ENCODE measurements around the gene ARID1B. TPM values are rescaled to one million over a fixed set of nuclear protein-coding genes. Genes with fewer than 3 reads are reported as not detected.

Gene ARID1B
- total RNA-seq, 1 experiment from 2014 or later: 60.3 TPM

DNA sequence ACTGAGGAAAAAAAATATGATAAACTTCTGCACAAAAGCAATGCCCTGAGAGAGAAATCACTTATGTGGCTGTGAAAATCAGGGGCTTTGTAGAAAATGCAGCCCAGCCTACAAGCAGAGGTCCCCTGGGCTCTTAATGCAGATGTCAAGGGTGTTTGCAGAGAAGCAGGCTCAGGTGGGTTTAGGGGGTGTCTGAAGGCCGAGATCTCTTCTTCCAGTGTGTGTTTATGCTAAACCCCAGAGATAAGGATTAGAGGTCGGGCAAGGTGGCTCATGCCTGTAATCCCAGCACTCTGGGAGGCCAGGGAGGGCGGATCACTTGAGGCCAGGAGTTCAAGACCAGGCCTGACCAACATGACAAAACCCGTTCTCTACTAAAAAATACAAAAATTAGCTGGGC lies 467.6 kb downstream of the ARID1B start (continued):
- TF ChIP-seq ATF2 (CRISPR knock-in tag; IDR thresholded peaks at IDR 0.05; ENCODE audit: borderline replicate concordance, low read depth): no peak
- TF ChIP-seq GRHL2 (CRISPR knock-in tag; IDR thresholded peaks at IDR 0.05; ENCODE audit: insufficient replicate concordance, severe bottlenecking): no peak
- TF ChIP-seq ATF6 (CRISPR knock-in tag; IDR thresholded peaks at IDR 0.05): no peak
- TF ChIP-seq EMX1 (CRISPR knock-in tag; IDR thresholded peaks at IDR 0.05): no peak
- TF ChIP-seq NFYB (CRISPR knock-in tag; conservative IDR thresholded peaks at IDR 0.05; ENCODE audit: low read depth): no peak
- no peak for TF ChIP-seq MYBL2 (CRISPR knock-in tag; IDR thresholded peaks at IDR 0.05)
- TF ChIP-seq IRF2 (CRISPR knock-in tag; IDR thresholded peaks at IDR 0.05; ENCODE audit: borderline replicate concordance, low read depth): no peak
- no peak for TF ChIP-seq NFE2L1 (CRISPR knock-in tag; IDR thresholded peaks at IDR 0.05)
- no peak for TF ChIP-seq SP1 (CRISPR knock-in tag; conservative IDR thresholded peaks at IDR 0.05)
- no peak for TF ChIP-seq ZNF416 (CRISPR knock-in tag; IDR thresholded peaks at IDR 0.05)

DNA sequence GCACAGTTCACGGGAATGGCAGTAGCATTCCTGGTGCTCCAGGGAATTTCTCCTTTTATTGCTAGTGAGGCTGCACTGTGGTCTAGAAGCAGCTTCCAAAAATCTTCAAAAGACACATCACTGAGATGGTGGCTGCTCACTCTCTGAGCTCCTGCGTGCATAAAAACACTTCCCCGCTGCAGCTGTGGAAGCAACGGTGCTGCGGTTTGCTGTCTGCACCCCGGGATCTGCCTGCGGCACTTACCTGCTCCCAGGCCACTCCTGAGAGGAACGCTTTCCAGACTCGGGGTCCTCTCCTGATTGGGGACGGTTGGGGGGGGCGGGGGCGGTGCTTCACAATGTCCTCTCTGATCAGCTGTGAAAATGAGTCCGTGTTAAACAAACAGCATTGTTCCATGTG lies 468.3 kb downstream of the ARID1B start:
- POLR2A ChIA-PET: no interaction called here
- H3K9me3 Mint-ChIP-seq: peaks cover 17% of the 10 kb centered on the region
- TF ChIP-seq ATF2 (CRISPR knock-in tag; IDR thresholded peaks at IDR 0.05; ENCODE audit: borderline replicate concordance, low read depth) (no peak), TP53 (CRISPR knock-in tag; IDR thresholded peaks at IDR 0.05) (no peak), TCF7 (CRISPR knock-in tag; IDR thresholded peaks at IDR 0.05; ENCODE audit: low read depth) (no peak), ZNF396 (CRISPR knock-in tag; IDR thresholded peaks at IDR 0.05; ENCODE audit: borderline replicate concordance) (no peak), ZNF416 (CRISPR knock-in tag; IDR thresholded peaks at IDR 0.05) (no peak), FOXP4 (CRISPR knock-in tag; IDR thresholded peaks at IDR 0.05) (no peak)
- TF ChIP-seq, protein P1, sequence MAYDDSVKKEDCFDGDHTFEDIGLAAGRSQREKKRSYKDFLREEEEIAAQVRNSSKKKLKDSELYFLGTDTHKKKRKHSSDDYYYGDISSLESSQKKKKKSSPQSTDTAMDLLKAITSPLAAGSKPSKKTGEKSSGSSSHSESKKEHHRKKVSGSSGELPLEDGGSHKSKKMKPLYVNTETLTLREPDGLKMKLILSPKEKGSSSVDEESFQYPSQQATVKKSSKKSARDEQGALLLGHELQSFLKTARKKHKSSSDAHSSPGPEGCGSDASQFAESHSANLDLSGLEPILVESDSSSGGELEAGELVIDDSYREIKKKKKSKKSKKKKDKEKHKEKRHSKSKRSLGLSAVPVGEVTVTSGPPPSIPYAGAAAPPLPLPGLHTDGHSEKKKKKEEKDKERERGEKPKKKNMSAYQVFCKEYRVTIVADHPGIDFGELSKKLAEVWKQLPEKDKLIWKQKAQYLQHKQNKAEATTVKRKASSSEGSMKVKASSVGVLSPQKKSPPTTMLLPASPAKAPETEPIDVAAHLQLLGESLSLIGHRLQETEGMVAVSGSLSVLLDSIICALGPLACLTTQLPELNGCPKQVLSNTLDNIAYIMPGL (CRISPR knock-in tag; IDR thresholded peaks at IDR 0.05): no peak
- no peak overlapping the region for H3K27ac Mint-ChIP-seq
- CTCF ChIA-PET: interaction anchor here (1.0 to 2.6 kb wide), 3 partner anchors 9 to 19 kb away, joined by 3 to 18 read pairs (median 3); no protein-coding TSS in a partner anchor
- no peak overlapping the region for H3K4me3 Mint-ChIP-seq
- DNase-seq (ENCODE audit: low spot score): no peak
- no peaks in the 10 kb centered on the region; the same call in 1 of the 2 replicates for H3K27me3 Mint-ChIP-seq (ENCODE audit: low read depth)
- H3K36me3 Mint-ChIP-seq: peaks cover 5% of the 10 kb centered on the region; the same call in 1 of the 2 replicates
- ATAC-seq: no peak
- H3K4me1 Mint-ChIP-seq: peaks cover 2% of the 10 kb centered on the region
